Measurements from ENCODE around the gene PAOX. TPM values are rescaled to one million over a fixed set of nuclear protein-coding genes. Genes with fewer than 3 reads are reported as not detected.
A peak's percentile ranks its signal among the peaks of the same experiment; 100 is the strongest.

Gene PAOX
- total and polyA plus RNA-seq, 2 of the 13 experiments (the other 11 are each of a cell fraction or from before 2014, with no cell fraction given): 0.49 to 0.77 TPM

DNA sequence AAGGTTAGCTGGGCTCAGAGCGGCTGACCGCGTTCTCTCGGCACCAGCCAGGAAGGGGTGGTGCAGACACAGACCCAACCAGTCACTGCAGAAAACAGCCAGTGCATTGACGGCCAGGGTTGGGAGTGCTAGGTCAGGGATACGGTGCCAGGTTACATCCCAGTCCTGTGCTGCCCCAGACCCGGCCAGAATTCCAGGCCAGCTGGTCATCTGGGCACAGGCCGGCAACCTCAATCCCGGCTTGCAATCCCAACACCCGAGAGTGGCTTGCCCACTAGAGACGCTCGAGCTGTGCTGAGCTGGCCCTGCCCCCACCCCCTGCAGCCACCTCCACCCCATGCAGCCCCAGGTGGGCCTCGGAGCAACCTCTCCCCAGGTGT, 28.1 kb upstream of the PAOX start (continued):
- TF ChIP-seq MAF1 (CRISPR knock-in tag; IDR thresholded peaks at IDR 0.05; ENCODE audit: borderline replicate concordance): no peak
- 0 out of 2 replicates have a peak, but pooled peaks have one; percentile 22 for TF ChIP-seq HNRNPL (IDR thresholded peaks at IDR 0.05; ENCODE audit: low read depth, low read length)
- no peak for TF ChIP-seq RBAK (CRISPR knock-in tag; IDR thresholded peaks at IDR 0.05)
- no peak for TF ChIP-seq GABPB1 (CRISPR knock-in tag; IDR thresholded peaks at IDR 0.05)
- TF ChIP-seq, protein P1, sequence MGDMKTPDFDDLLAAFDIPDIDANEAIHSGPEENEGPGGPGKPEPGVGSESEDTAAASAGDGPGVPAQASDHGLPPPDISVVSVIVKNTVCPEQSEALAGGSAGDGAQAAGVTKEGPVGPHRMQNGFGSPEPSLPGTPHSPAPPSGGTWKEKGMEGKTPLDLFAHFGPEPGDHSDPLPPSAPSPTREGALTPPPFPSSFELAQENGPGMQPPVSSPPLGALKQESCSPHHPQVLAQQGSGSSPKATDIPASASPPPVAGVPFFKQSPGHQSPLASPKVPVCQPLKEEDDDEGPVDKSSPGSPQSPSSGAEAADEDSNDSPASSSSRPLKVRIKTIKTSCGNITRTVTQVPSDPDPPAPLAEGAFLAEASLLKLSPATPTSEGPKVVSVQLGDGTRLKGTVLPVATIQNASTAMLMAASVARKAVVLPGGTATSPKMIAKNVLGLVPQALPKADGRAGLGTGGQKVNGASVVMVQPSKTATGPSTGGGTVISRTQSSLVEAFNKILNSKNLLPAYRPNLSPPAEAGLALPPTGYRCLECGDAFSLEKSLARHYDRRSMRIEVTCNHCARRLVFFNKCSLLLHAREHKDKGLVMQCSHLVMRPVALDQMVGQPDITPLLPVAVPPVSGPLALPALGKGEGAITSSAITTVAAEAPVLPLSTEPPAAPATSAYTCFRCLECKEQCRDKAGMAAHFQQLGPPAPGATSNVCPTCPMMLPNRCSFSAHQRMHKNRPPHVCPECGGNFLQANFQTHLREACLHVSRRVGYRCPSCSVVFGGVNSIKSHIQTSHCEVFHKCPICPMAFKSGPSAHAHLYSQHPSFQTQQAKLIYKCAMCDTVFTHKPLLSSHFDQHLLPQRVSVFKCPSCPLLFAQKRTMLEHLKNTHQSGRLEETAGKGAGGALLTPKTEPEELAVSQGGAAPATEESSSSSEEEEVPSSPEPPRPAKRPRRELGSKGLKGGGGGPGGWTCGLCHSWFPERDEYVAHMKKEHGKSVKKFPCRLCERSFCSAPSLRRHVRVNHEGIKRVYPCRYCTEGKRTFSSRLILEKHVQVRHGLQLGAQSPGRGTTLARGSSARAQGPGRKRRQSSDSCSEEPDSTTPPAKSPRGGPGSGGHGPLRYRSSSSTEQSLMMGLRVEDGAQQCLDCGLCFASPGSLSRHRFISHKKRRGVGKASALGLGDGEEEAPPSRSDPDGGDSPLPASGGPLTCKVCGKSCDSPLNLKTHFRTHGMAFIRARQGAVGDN (CRISPR knock-in tag; IDR thresholded peaks at IDR 0.05): 0 out of 2 replicates have a peak, but pooled peaks have one; percentile 3
- TF ChIP-seq, protein P2, sequence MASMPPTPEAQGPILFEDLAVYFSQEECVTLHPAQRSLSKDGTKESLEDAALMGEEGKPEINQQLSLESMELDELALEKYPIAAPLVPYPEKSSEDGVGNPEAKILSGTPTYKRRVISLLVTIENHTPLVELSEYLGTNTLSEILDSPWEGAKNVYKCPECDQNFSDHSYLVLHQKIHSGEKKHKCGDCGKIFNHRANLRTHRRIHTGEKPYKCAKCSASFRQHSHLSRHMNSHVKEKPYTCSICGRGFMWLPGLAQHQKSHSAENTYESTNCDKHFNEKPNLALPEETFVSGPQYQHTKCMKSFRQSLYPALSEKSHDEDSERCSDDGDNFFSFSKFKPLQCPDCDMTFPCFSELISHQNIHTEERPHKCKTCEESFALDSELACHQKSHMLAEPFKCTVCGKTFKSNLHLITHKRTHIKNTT (CRISPR knock-in tag; IDR thresholded peaks at IDR 0.05): no peak
- TF ChIP-seq AGO2 (optimal IDR thresholded peaks at IDR 0.05; ENCODE audit: low read depth, low read length): peak; percentile 52

Data from HepG2 (cell line).